Measurements from ENCODE around the gene APOBEC3H.

DNA sequence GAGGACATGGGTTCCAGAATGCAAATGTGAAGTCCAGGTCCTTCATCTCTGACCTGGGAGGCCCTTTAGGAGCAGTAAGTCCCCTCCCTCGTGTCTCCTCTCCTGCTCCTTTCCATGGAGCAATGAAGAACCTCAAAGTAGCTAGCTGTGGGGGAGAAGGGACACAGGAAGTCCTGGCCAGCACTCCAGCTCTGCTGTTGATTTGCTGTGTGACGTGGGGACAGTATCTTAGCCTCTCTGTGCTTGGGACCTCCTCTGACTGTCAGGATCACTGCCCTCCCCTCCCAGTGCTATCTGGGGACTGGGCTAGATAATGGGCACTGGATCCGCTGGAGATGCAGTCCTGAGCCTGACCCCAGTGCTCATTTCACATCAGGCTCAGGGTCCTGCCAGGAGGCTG, 1.1 kb upstream of the APOBEC3H start:
- no peak for TF ChIP-seq CTCF (IDR thresholded peaks at IDR 0.05 in 8 of 11, conservative IDR thresholded peaks at IDR 0.05 in 3 of 11)
- TF ChIP-seq POLR2AphosphoS5 (IDR thresholded peaks at IDR 0.05): no peak
